Fibroblast of skin of right biceps (primary cell): ENCODE results near the gene ZNF48.
A peak's percentile ranks its signal among the peaks of the same experiment; 100 is the strongest.

Source experiments
- DNase-seq: peaks from one replicate; pipeline ENCODE4 v3.0.0-alpha.2; 2013

The ZNF48 gene

GRCh38 chr16:30444231-30445148 lies 49.3 kb downstream of the ZNF48 start:
- no peak for DNase-seq

DNA sequence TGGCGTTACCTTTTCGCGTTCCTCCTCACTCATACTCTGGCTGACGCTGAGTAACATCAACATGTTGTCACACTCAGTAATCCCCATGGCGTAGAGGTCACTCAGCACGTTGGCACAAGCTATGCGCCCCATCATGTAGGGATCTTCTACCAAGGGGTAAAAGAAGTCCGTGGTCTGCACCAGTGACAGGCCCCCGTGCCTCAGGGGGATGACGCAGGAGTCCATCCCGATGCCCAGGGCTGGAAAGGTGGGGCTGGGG lies 49.9 kb downstream of the ZNF48 start:
- DNase-seq: no peak

DNA sequence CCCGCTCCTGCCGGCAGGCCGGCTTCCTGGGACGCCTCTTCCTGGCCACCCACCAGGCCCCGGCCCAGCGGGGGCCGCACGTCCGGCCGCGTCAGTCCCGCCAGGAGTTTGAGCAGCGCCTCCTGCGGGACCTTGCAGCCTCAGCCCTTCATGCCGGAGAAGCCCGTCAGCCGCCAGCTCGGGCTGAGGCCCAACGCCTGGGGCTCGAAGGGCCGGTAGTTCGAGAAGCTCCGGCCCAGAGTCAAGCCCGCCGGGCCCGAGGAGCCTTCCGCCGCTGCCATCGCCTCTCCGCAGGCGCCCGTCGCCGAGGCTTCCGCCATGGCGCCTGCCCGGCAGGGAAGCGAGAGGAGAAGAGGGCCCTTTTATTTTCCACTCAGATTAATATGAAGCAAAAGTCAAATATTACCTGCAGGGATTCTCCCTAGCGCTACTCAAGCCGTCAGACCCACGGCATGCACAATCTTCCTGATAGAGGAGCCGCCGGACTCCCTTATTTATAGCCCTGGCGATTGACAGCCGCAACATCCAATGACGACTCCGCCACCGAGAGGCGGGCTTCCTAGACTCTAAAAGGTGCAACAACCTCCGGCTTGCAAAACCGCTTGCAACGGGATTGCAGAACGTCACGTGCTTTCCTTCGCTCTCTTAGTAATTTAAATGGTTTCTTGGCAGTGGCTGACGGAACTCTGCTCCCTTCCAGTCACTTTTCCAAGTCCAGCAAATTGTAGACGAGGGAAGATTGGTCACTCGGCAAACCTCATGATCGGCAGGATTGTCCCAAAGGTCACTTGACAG lies 50.4 kb downstream of the ZNF48 start, which contains the start of gene SEPHS2:
TSS of gene SEPHS2 (minus strand) at position 467 of the 795 bp plus-strand sequence. CDS start at position 320, 147 bp downstream.
- DNase-seq: peak; percentile 99

GRCh38 chr16:30446203-30446595 lies 51.0 kb downstream of the ZNF48 start:
- no peak for DNase-seq

DNA sequence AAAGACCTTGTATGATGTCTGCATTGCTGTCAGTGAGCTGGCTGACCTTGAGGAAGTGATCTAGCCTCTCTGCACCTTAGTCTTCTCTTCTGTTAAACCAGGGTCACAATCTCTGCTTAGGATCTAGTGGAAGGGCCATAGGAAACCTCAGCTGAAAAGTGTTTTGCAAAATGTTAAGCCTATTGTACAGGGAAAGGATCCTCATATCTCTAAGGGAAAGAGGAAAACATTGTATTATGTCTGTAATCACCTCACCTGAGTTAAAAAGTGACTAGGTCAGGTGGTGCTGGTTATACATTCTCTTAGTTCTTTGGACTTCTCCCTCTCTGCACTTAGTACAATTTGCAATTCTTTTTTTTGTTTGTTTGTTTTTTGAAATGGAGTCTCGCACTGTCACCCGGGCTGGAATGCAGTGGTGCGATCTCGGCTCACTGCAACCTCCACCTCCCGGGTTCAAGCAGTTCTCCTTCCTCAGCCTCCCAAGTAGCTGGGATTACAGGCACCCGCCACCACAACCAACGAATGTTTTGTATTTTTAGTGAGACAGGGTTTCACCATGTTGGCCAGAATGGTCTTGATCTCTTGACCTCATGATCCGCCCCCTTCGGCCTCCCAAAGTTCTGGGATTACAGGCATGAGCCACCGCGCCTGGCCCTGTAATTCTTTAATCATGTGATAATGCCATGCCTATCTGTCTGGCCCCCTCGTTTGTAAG lies 52.4 kb downstream of the ZNF48 start:
- no peak for DNase-seq

- no peak for DNase-seq
Measured at GRCh38 chr16:30449116-30449435, 53.9 kb downstream of the ZNF48 start.
